GM10266 (cell line): Measurements from ENCODE around the gene ARHGAP28.
"Not testable (repeated sequence)": the region's sequence is repeated elsewhere in the genome, so short reads cannot be mapped to it uniquely, and the experiment has no call there.

Experiments used
- DNase-seq: peaks from one replicate; pipeline ENCODE4 v3.0.0; 2012; ENCODE audit errors: extremely low spot score
- CTCF ChIP-seq: IDR thresholded peaks from 2 replicates; pipeline ENCODE4 v1.5.1; 2012; ENCODE audit warnings: mild to moderate bottlenecking, low read depth; ENCODE audit not compliant: control insufficient read depth, insufficient read depth; ENCODE audit errors: missing control alignments

Gene ARHGAP28

GRCh38 chr18:6927153-6927552 is 197.6 kb downstream of the ARHGAP28 start:
- no peak for DNase-seq
- no peak for TF ChIP-seq CTCF

DNA sequence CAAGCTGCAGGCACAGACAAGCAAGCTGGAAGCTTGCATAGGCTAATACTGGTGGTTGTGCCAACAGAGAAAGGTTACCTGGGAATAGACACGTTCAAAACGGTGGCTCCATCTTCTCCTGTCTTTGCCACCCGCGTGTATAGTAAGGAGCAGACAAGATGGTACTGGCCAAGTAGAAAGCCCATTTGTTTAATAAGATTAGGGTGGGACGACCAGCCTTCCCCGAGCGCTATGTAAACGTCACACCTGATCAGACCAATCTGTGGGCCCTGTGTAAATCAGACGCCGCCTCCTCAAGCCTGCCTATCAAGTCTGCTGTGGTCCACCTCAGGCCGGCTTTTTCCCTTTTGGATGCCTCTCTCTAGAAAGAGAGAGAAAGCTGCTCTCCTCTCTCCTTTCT is 198.8 kb downstream of the ARHGAP28 start:
- no peak for DNase-seq
- TF ChIP-seq CTCF, result no peak

- no peak for DNase-seq
- no peak for TF ChIP-seq CTCF
Measured at GRCh38 chr18:6929370-6930102, 200.0 kb downstream of the ARHGAP28 start.

DNA sequence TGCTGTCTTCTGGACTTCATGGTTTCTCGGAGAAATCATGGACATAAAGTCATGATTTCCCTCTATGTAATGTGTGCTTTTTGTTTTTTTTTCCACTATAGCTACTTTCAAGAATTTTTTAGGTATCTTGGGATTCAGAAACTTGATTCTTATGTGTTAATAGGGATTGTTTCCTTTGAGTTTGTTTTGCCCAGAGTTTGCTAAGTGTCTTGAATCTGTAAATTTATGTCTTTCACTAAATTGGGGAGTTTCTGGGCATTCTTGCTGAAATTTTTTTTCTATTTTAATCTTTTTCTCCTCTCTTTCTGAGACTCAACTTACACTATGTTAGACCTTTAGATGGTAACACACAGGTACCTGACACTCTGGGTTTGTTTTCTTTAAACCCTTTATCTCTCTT is 205.3 kb downstream of the ARHGAP28 start:
- no peak for TF ChIP-seq CTCF

DNA sequence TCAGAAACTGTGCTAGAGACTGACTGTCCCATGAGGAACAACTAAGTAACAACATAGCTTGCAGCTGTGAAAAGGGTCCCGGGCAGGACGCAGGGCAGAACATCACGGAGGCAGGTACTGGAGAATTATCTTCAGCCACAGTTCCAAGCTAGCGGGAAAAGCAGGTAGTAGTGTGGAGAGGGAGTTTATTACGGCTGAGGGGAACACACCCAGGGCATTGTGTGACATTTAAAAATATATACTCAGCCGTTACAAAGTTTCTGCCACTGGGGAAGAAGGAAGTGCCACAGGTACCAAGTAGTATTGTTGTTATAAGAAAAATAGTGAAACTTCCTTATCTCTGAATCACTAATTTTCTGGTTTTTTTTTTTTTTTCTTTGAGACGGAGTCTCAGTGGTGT is 208.5 kb downstream of the ARHGAP28 start:
- no peak for DNase-seq
- no peak for TF ChIP-seq CTCF

More for the DNA sequence above, 205.3 kb downstream of the ARHGAP28 start:
- DNase-seq, result no peak

GRCh38 chr18:6938403-6938802 is 208.9 kb downstream of the ARHGAP28 start:
- not testable (repeated sequence) for DNase-seq

- no peak for TF ChIP-seq CTCF
- DNase-seq, result no peak
Measured at GRCh38 chr18:6939972-6940371, 210.5 kb downstream of the ARHGAP28 start.

DNA sequence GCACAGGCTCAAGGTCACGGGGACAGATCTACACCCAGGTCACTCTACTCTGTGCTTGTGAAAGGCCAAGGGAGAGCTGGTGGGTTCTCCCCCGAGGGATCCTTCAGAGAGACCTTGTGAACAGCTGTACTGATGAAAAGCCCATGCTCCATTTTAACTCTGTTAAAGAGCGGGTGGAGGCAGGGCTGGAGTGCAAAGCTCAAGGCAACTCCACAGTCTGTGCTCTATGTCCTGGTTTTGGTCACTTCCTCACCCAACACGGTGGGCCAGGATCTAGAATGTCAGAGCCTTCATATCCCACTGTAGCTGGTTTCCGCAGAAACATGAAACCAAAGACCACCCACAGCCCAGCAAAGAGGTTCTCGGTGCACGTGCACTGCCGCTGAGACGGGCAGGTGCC is 210.9 kb downstream of the ARHGAP28 start:
- DNase-seq, result no peak
- TF ChIP-seq CTCF, result no peak
